Endometrial microvascular endothelial cells (primary cell): ENCODE results near the gene GCSAML. TPM values are rescaled to one million over a fixed set of nuclear protein-coding genes. Genes with fewer than 3 reads are reported as not detected.
"Not testable (repeated sequence)": the region's sequence is repeated elsewhere in the genome, so short reads cannot be mapped to it uniquely, and the experiment has no call there.

Experiments
- in situ Hi-C: cut with HindIII; loops from 2 replicates; pipeline ENCODE4 v1.10.0; 2017; ENCODE audit warnings: low sequenced_read_pairs, low pct_unique_long_range_greater_than_20kb; ENCODE audit errors: inconsistent ontology term
- total RNA-seq: library from RNA; depleted of rRNA; stranded (reverse); fragments of >200 nt; gene quantifications from one replicate; pipeline ENCODE4 v1.2.3, GENCODE V29; 2015; ENCODE audit errors: inconsistent ontology term

The GCSAML gene
- total RNA-seq: not detected

- in situ Hi-C loops: no loop called here
Measured at GRCh38 chr1:247548769-247549182, at the start of gene GCSAML. TSS of gene GCSAML (plus strand) at chr1:247549134. CDS start at chr1:247549192, 58 bp downstream.

DNA sequence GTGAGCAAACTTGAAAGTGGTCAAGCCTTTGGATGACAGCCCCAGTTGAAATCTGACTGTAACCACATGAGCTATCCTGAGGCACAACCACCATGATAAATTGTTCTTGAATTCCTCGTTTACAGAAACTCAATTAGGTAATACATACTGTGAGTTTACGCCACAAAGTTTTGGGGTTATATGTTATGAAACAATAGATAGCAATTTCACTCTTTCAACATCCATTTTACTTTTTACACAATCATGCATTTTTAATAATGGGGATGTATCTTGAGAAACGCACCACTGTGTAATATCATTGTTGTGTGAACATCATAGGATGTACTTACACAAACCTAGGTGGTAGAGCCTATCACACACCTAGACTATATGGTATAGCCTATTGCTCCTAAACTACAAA lies 48.1 kb upstream of the GCSAML start:
- in situ Hi-C loops: no loop called here

- in situ Hi-C loops: no loop called here
Measured at GRCh38 chr1:247506831-247507230, 42.1 kb upstream of the GCSAML start.

GRCh38 chr1:247517795-247518612 lies 30.9 kb upstream of the GCSAML start:
- in situ Hi-C loops: no loop called here

DNA sequence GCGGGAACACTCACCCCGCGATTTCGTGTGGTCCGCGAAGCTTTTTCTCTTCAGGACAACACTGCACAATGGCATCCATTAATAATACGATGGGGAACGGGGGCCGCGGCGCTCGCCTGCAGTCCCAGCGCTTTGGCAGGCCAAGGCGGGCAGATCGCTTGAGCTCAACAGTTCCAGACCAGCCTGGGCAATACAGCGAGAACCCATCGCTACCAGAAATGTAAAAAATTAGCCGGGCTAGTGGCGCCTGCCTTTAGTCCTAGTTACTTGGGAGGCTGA lies 30.4 kb upstream of the GCSAML start:
- in situ Hi-C loops: no loop called here

- in situ Hi-C loops: not testable (repeated sequence)
Measured at GRCh38 chr1:247521886-247522285, 27.0 kb upstream of the GCSAML start.

DNA sequence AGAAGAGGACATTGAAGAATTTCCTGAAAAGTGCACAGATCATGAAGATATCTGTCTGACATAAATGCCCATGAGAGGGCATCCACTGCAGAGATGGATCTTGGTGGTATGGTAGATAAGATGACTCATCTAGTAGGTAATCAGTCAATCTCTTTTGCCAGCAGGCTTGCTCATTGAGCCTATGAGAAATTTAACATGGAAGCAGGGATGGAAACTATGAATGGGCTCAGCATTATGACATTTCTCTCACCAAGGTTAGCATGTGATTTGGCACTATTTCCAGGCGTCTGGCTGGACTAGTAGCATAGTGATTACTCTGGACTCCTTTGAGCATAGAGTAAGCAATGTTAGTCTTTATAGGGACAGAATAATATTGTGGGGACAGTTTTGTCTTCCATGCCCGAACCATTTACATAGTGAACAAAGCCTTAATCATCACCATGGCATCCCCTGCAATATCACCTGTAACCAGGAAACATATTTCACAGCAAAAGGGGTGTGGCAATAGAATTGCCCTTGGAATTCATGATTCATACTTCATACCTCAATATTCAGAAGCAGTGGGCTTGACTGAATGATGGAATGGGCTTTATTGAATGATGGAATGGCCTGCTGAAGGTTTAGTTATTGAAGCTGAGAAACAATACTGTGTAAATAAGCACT lies 20.0 kb upstream of the GCSAML start:
- in situ Hi-C loops: no loop called here

GRCh38 chr1:247529771-247530355 lies 19.1 kb upstream of the GCSAML start:
- in situ Hi-C loops: no loop called here

DNA sequence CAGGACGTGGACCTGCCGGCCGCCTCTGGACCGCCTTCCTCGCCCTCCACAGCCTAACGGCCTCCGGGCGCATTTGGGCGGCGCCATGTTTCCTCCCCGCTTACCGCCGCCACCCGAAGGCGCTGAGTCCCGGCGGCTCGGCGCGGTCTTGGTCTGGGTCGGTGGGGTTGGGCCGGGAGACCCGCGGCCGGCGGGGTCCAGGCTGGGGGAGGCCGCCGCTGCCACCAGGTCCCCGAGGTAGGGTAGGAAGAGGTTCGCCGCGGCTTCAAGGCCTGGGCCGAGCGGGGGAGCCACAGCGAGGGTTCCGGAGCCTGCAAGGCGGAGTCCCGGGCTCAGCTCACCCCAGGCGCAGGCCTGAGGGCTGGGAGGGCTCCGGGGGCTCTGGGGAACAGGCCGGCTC lies 18.1 kb upstream of the GCSAML start:
- in situ Hi-C loops: no loop called here

GRCh38 chr1:247531937-247532336 lies 17.0 kb upstream of the GCSAML start:
- in situ Hi-C loops: no loop called here

- in situ Hi-C loops: no loop called here
Measured at GRCh38 chr1:247535402-247535801, 13.5 kb upstream of the GCSAML start.

GRCh38 chr1:247536340-247536739 lies 12.6 kb upstream of the GCSAML start, which contains the start of gene OR2C3:
TSS of gene OR2C3 (minus strand) at chr1:247536440. CDS start at chr1:247532511, 3,929 bp downstream.
- in situ Hi-C loops: no loop called here

GRCh38 chr1:247538561-247538960 lies 10.4 kb upstream of the GCSAML start:
- in situ Hi-C loops: no loop called here

DNA sequence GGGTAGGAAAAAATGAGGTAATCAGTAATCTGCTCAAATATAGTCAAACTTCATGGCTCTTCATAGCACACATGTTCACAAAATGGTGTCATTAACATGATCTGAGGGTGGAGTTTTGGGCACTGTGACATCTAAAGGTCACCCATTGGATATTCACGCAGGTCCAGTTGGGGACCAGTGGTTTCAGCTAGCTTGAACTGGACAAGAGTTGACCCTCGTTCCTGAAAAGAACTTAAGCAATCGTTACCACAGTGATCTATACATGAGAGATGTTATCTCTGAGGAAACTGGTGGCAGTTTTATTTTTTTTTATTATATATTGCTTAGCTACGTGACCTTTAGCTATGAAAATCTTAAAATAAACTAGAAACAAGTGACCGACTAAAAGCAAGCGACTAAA lies 9.7 kb upstream of the GCSAML start:
- in situ Hi-C loops: no loop called here

GRCh38 chr1:247540581-247540980 lies 8.4 kb upstream of the GCSAML start:
- in situ Hi-C loops: no loop called here

GRCh38 chr1:247542811-247543210 lies 6.1 kb upstream of the GCSAML start:
- in situ Hi-C loops: no loop called here

GRCh38 chr1:247548092-247548491 lies 842 bp upstream of the GCSAML start:
- in situ Hi-C loops: no loop called here

GRCh38 chr1:247551721-247552120 lies 2.8 kb downstream of the GCSAML start:
- in situ Hi-C loops: no loop called here

DNA sequence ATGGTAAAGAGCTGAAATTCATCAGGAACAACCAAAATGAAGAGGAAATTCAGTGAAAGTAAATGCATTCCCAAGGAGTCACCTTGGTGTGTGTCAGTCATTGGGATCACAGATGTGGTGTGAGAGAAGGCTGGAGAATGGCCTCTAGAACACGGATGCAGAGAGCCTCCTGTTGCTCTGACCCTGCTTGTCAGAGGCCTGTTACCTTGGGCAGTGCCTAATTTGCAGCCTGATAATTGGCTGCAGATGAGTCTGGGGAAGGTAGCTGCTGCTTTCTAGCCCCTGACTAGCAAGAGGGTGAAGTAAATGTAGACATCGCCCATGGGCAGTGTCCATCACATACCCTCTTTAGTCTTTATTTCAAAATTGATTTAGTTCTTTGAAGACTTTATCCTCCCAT lies 3.3 kb downstream of the GCSAML start:
- in situ Hi-C loops: no loop called here
